HCT116 (cell line): ENCODE results near the gene MAPKBP1.

Source experiments
- CTCF ChIP-seq, 3 experiments: fragments of 200-600 bp in 1 of 3; sonication (generic) in 1 of 3; IDR thresholded peaks in 2 of 3; conservative IDR thresholded peaks in 1 of 3; 2 replicates each; pipeline ENCODE4 v1.5.1; 2012 to 2017; ENCODE audit warnings: low read depth in 2 of 3, low read length in 2 of 3, antibody characterized with exemption in 1 of 3, borderline replicate concordance in 1 of 3, control low read depth in 1 of 3, mild to moderate bottlenecking in 1 of 3, mixed read lengths in 1 of 3, mixed run types in 1 of 3, moderate library complexity in 1 of 3; ENCODE audit not compliant: insufficient read depth in 1 of 3
- EZH2 ChIP-seq: fragments of 200-600 bp; sonication (generic); IDR thresholded peaks from 2 replicates; pipeline ENCODE4 v1.6.1; 2017; ENCODE audit warnings: antibody characterized with exemption, mixed run types
- JUND ChIP-seq: IDR thresholded peaks from 2 replicates; pipeline ENCODE4 v1.6.1; 2012
- SIN3A ChIP-seq: IDR thresholded peaks from 2 replicates; pipeline ENCODE4 v1.6.1; 2012; ENCODE audit warnings: low read depth
- SRF ChIP-seq: IDR thresholded peaks from 2 replicates; pipeline ENCODE4 v1.6.1; 2012; ENCODE audit warnings: low read depth
- YY1 ChIP-seq: IDR thresholded peaks from 2 replicates; pipeline ENCODE4 v1.6.1; 2011; ENCODE audit warnings: low read length, low read depth, moderate library complexity, mild to moderate bottlenecking; ENCODE audit not compliant: insufficient replicate concordance; ENCODE audit errors: extremely low read depth

GRCh38 chr15:41817327-41817726, 43.0 kb downstream of the MAPKBP1 start:
- TF ChIP-seq JUND, result no peak
- TF ChIP-seq EZH2, result no peak
- no peak for TF ChIP-seq SIN3A
- TF ChIP-seq YY1, result no peak
- no peak for TF ChIP-seq SRF
- TF ChIP-seq CTCF (IDR thresholded peaks at IDR 0.05 in 2 of 3, conservative IDR thresholded peaks at IDR 0.05 in 1 of 3; ENCODE audit: borderline replicate concordance in 1 of 3, insufficient read depth in 1 of 3, low read depth in 2 of 3, low read length in 2 of 3), result no peak
